Mucosa of descending colon (tissue), 3 donors: ENCODE data around the gene ZNF366. TPM values are rescaled to one million over a fixed set of nuclear protein-coding genes. Genes with fewer than 3 reads are reported as not detected.
A peak's percentile ranks its signal among the peaks of the same experiment; 100 is the strongest.
"Not testable (repeated sequence)": the region's sequence is repeated elsewhere in the genome, so short reads cannot be mapped to it uniquely, and the experiment has no call there.

Experiments used
- ATAC-seq: fragments of 200-7000 bp; cut with Tn5 transposase; one replicate; pipeline ENCODE4 v1.9.1; 2020; ENCODE audit warnings: mild to moderate bottlenecking, moderate library complexity
- DNase-seq, 3 donors: peaks; one replicate each; pipeline ENCODE4 v3.0.0-alpha.2; 2020
- H3K36me3 ChIP-seq: fragments of 200-600 bp; one replicate; pipeline ENCODE4 v1.8.0; 2021; ENCODE audit warnings: low read depth, mild to moderate bottlenecking
- H3K4me1 ChIP-seq: fragments of 200-600 bp; one replicate; pipeline ENCODE4 v1.8.0; 2021; ENCODE audit warnings: low read depth, mild to moderate bottlenecking
- H3K4me3 ChIP-seq: fragments of 200-600 bp; one replicate; pipeline ENCODE4 v1.8.0; 2021; ENCODE audit warnings: mild to moderate bottlenecking
- H3K9me3 ChIP-seq: fragments of 200-600 bp; one replicate; pipeline ENCODE4 v1.8.0; 2021; ENCODE audit warnings: mild to moderate bottlenecking
- CTCF ChIP-seq: fragments of 200-600 bp; IDR thresholded peaks from one replicate; pipeline ENCODE4 v1.8.0; 2022; ENCODE audit warnings: antibody characterized with exemption, mild to moderate bottlenecking
- intact Hi-C, 2 donors: fragments of 100-400 bp; cut with DNase I in 1 of 2; cut with micrococcal nuclease in 1 of 2; formaldehyde crosslinking; loops; one replicate each; pipeline versions ENCODE4 v1.11.0 to v1.11.1; 2022; cut with DNase I, micrococcal nuclease
- total RNA-seq, 3 donors: library from RNA; stranded (reverse); fragmentation: NEBNext Ultra II Directional in 2 of 3; extraction: Animal tissue kit (Norgen Biotek cat#: 25700) in 2 of 3; gene quantifications; one replicate each; pipeline versions ENCODE4 v1.2.1 to v1.2.4, GENCODE V29; 2021 to 2023
- donor health status: DM: no; HTN: no; CAD: no; lungs with moderate emphysema.
- donor health status: DM: no; HTN: no; CAD: no.
- donor health status: DM: no; HTN: yes; CAD: no.

Gene ZNF366
- total RNA-seq, 3 donors from 2014 or later: 0.96 to 1.6 (median 1.6) TPM

DNA sequence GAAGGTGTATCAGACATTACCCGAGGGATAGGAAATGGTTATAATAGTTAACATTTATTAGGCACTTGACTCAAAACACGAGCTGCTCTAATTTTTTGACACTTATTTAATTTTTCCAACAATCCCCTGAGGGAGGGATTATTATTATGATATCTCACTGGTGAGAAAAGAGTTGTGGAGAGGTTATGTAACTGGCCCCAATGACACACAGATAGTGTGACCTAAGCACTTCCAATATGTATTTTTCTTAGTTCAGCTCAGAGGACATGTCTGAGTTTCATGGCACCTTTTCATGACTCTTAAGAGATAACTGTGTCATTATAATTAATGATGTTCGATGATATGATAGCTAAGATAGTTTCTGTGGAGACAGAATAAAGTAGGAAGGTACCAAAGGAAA is 100.1 kb downstream of the ZNF366 start:
- Histone ChIP-seq H3K4me1 (no peaks in the 10 kb centered on the region), H3K4me3 (no peak overlapping the region), H3K9me3 (no peaks in the 10 kb centered on the region), H3K36me3 (no peaks in the 10 kb centered on the region)
- intact Hi-C loops: no loop called here
- DNase-seq (no peak), ATAC-seq (no peak)
- TF ChIP-seq CTCF: no peak

- intact Hi-C loops, ATAC-seq: not testable (repeated sequence)
- peaks cover 16% of the 10 kb centered on the region for H3K9me3 ChIP-seq
Observed at GRCh38 chr5:72404771-72405170, 102.4 kb downstream of the ZNF366 start.

DNA sequence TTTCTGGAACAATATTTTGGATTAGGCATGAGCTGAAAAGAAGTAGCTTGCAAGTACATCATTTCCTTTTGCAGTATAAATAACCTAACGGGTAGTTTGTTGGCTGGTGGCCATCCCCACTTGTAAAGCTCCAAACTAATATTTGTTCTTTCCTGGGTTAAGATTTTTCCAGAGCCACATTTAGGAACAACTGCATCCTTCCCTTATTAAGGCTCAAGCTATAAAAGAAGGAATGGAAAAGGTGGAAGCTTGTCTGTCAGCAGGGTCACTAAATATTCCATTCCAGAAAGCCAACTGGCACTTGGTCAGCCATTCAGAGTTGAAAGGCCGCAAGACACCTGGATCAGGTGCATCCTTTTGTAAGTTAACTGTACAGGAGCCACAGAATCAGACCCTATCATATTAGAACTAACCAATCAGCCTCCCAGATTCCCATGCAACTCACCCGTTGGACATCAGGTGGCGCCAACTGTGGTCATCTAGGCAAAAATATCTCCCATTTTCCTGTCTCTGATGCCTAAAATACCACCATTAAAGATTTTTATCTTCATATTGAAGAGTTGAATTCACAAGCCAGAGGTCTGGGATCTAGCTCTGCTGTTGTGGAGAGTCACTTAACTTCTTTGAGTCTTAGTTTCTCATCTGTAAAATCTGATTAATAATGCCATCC is 104.1 kb downstream of the ZNF366 start:
- DNase-seq (peak in 2 of 3 donors; percentile 30 to 36), ATAC-seq (no peak)
- Histone ChIP-seq H3K4me3 (no peak overlapping the region), H3K9me3 (peaks cover 16% of the 10 kb centered on the region), H3K36me3 (no peaks in the 10 kb centered on the region), H3K4me1 (no peaks in the 10 kb centered on the region)
- intact Hi-C loops: no loop called here
- no peak for TF ChIP-seq CTCF

More at GRCh38 chr5:72404771-72405170, 102.4 kb downstream of the ZNF366 start:
- H3K4me1 ChIP-seq, DNase-seq, H3K36me3 ChIP-seq, H3K4me3 ChIP-seq: not testable (repeated sequence)

DNA sequence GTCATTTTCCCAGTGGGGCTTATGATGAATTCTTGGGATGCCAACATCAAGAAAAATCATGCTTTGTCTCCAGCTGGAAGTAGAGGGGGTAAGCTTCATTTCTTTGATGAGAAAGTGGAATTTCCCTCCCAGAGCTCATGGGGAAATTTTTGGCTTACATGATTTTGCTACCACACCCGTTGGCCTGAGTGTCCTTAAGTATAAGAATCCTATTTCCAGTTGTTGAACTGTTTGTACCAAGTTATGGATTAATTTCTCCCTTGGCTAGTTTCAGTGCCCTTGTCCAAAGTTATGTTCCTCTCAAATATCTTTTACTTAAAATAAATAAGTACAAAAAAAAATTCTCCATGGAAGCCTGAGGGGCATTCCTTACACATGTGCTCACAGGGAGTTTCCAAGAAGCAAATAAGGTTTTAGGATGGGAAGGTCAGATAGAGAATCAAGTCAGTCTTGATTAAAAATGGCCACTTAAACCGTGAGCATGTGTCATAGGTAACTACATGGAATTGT is 104.8 kb downstream of the ZNF366 start:
- Histone ChIP-seq H3K9me3 (peaks cover 16% of the 10 kb centered on the region), H3K4me1 (no peaks in the 10 kb centered on the region), H3K36me3 (no peaks in the 10 kb centered on the region), H3K4me3 (no peak overlapping the region)
- no peak for ATAC-seq
- DNase-seq: no peak
- no peak for TF ChIP-seq CTCF
- intact Hi-C loops: no loop called here

DNA sequence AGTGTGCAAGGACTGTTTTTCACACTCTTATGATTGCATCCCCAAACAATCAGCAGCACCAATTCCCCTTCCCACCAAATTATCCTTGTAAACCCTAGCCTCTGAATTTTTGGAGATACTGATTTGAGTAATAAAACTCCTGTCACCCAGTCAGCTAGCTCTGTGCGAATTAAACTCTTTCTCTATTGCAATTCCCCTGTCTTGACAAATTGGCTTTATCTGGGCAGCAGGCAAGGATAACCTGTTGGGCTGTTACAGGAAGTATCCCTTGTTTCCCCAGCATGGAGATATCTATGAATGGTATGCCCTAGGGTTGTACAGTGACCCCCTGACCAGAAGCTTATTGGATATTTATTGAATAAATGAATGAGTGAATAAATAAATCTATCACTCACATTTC is 106.3 kb downstream of the ZNF366 start:
- intact Hi-C loops: no loop called here
- DNase-seq (no peak), ATAC-seq (no peak)
- peaks cover 16% of the 10 kb centered on the region for H3K9me3 ChIP-seq
- H3K4me1 ChIP-seq: no peaks in the 10 kb centered on the region
- TF ChIP-seq CTCF: no peak
- no peak overlapping the region for H3K4me3 ChIP-seq
- no peaks in the 10 kb centered on the region for H3K36me3 ChIP-seq

DNA sequence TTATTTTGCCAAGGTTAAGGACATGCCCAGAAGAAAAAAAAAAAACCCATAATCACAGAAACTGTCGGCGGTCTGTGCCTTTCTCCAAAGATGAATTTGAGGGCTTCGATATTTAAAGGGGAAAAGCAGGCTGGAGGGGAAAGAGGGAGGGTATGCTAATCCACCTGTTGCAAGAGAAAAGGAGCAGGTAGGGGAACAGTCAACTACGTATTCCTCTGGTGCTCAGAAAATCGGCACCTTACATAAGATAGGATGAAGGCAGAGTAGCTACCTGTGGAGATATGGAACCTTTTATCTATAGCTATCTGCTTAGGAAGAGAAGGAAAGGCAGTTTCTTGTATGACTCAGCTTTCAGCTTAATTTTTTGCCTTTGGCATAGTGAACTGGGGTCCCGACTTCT is 109.4 kb downstream of the ZNF366 start:
- Histone ChIP-seq H3K36me3 (no peaks in the 10 kb centered on the region), H3K4me1 (no peaks in the 10 kb centered on the region), H3K4me3 (no peak overlapping the region), H3K9me3 (peaks cover 16% of the 10 kb centered on the region)
- TF ChIP-seq CTCF: no peak
- intact Hi-C loops: no loop called here
- ATAC-seq (no peak), DNase-seq (no peak)
